BLaER1 treated with 17β-estradiol and CSF1 and Interleukin-3, amounts not matched to agents 10 nM and 100 nM (cell line): ENCODE measurements around the gene RAB27B.

ENCODE experiments used
- H3K27ac ChIP-seq, 11 experiments: shearing (Covaris generic); formaldehyde crosslinking; 2 replicates each; pipeline ENCODE4 v1.8.1; 2022
- H3K27me3 ChIP-seq, 11 experiments: shearing (Covaris generic); formaldehyde crosslinking; 2 replicates each; pipeline ENCODE4 v1.8.1; 2022
- H3K36me3 ChIP-seq, 11 experiments: shearing (Covaris generic); formaldehyde crosslinking; 2 replicates each; pipeline ENCODE4 v1.8.1; 2022
- H3K4me1 ChIP-seq, 10 experiments: shearing (Covaris generic); formaldehyde crosslinking; 2 replicates each; pipeline ENCODE4 v1.8.1; 2022
- H3K4me2 ChIP-seq, 11 experiments: shearing (Covaris generic); formaldehyde crosslinking; 2 replicates each; pipeline ENCODE4 v1.8.1; 2022
- H3K4me3 ChIP-seq, 10 experiments: shearing (Covaris generic); formaldehyde crosslinking; 2 replicates each; pipeline ENCODE4 v1.8.1; 2022
- H3K9ac ChIP-seq, 11 experiments: shearing (Covaris generic); formaldehyde crosslinking; 2 replicates each; pipeline ENCODE4 v1.8.1; 2022
- H3K9me3 ChIP-seq, 11 experiments: shearing (Covaris generic); formaldehyde crosslinking; replicated peaks in 1 of 11; 2 replicates each; pipeline ENCODE4 v1.8.1; 2022
- H4K20me1 ChIP-seq, 11 experiments: shearing (Covaris generic); formaldehyde crosslinking; 2 replicates each; pipeline ENCODE4 v1.8.1; 2022
- Cebpa-rat ChIP-seq, 11 experiments: shearing (Covaris generic); IDR thresholded peaks; 2 replicates each; pipeline ENCODE4 v1.8.1; 2022

The RAB27B gene, protein sequence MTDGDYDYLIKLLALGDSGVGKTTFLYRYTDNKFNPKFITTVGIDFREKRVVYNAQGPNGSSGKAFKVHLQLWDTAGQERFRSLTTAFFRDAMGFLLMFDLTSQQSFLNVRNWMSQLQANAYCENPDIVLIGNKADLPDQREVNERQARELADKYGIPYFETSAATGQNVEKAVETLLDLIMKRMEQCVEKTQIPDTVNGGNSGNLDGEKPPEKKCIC

DNA sequence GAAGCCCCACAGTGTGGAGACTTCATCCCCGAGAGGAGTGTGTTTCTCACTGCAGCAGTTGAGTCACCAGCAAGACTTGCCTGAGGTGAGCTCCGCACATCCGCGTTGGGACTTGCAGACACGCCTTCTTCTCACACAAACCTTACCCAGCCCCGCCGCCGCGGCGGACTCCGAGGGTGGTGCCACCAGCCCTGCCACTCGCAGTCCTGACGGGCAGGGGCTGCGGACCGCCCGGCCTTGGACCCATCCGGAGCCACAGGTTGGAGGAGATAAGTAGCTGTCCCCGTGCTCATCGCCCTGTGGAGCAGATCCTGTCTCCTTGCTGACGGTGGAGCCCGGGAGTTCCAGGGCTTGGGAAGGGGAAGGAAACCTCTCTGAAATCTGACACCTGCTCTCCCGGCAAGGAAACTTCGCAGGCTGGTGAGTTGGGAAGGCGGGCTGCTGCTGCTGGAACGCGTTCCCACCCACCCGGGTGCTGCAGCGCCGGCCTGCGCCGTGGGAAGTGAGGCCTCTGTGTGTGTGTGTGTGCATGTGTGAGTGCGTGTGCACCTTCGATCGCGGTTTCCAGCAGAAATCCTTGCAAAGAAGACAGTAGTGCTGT, at the start of gene RAB27B:
Gene RAB27B (plus strand): TSS at position 197 of the 601 bp plus-strand sequence. CDS start 49,109 bp downstream, outside the sequence.
- Histone ChIP-seq H3K36me3 (no peaks in the 10 kb centered on the region), H3K27ac (no peak within 1 kb of the TSS), H3K27me3 (no peaks in the 10 kb centered on the region), H3K4me3 (no peak within 1 kb of the TSS), H3K4me2 (no peak within 1 kb of the TSS), H3K4me1 (peaks cover 0 to 2% (median 0%) of the 10 kb centered on the region in 10 experiments; a peak in 3 of 20 replicates), H4K20me1 (no peaks in the 10 kb centered on the region), H3K9me3 (peaks cover 21 to 34% (median 27%) of the 10 kb centered on the region in 11 experiments), H3K9ac (no peak within 1 kb of the TSS)
- TF ChIP-seq Cebpa-rat (IDR thresholded peaks at IDR 0.05): no peak

DNA sequence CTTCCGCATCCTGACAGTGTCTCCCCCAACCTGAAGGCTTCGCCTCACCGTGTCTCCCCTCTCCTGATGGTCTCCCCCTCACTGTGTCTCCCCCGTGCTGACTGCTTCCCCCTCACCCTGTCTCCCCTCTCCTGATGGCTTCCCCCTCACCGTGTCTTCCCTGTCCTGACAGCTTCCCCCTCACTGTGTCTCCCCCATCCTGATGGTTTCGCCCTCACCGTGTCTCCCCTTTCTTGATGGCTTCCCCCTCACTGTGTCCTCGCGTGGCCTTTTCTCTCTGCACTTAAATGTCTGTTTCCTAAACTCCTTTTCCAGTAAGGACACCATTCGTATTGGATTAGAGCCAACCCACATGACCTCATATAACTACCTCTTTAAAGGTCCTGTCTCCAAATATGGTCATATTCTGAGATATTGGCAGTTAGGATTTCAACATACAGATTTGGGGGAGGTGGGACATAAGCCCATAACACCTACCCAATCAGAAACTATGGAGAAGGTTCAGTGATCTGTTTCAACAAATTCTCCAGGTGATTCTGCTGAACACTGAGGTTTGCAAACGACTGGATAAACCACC, 47.9 kb upstream of the RAB27B start:
- no peak overlapping the region for H3K9ac ChIP-seq
- H3K4me3 ChIP-seq: no peak overlapping the region
- peak overlapping the region in 6 of 11 experiments; percentile 13 to 47 (median 30); a peak in 8 of 22 replicates for H3K27ac ChIP-seq
- H3K27me3 ChIP-seq: peaks cover 0 to 3% (median 0%) of the 10 kb centered on the region in 11 experiments; a peak in 1 of 22 replicates
- no peak for TF ChIP-seq Cebpa-rat (IDR thresholded peaks at IDR 0.05)
- H3K4me1 ChIP-seq: peaks cover 28 to 38% (median 33%) of the 10 kb centered on the region in 10 experiments
- peaks cover 10 to 43% (median 24%) of the 10 kb centered on the region in 11 experiments; a peak in 20 of 22 replicates for H3K9me3 ChIP-seq
- H3K4me2 ChIP-seq: no peak overlapping the region; a peak in 1 of 22 replicates
- no peaks in the 10 kb centered on the region for H3K36me3 ChIP-seq
- no peaks in the 10 kb centered on the region for H4K20me1 ChIP-seq

GRCh38 chr18:54780970-54781369, 47.3 kb upstream of the RAB27B start:
- H3K9me3 ChIP-seq: peaks cover 10 to 43% (median 24%) of the 10 kb centered on the region in 11 experiments; a peak in 20 of 22 replicates
- H3K36me3 ChIP-seq: no peaks in the 10 kb centered on the region
- no peak overlapping the region for H3K27ac ChIP-seq
- H4K20me1 ChIP-seq: no peaks in the 10 kb centered on the region
- H3K9ac ChIP-seq: no peak overlapping the region
- no peak overlapping the region for H3K4me3 ChIP-seq
- H3K27me3 ChIP-seq: 0 out of 22 replicates have a peak, but pooled peaks cover 0 to 3% (median 0%) of the 10 kb centered on the region in 11 experiments
- H3K4me2 ChIP-seq: no peak overlapping the region
- peaks cover 26 to 38% (median 32%) of the 10 kb centered on the region in 10 experiments for H3K4me1 ChIP-seq
- no peak for TF ChIP-seq Cebpa-rat (IDR thresholded peaks at IDR 0.05)

- peaks cover 10 to 43% (median 24%) of the 10 kb centered on the region in 11 experiments; a peak in 20 of 22 replicates for H3K9me3 ChIP-seq
- no peak for TF ChIP-seq Cebpa-rat (IDR thresholded peaks at IDR 0.05)
- 0 out of 22 replicates have a peak, but pooled peaks cover 0 to 3% (median 0%) of the 10 kb centered on the region in 11 experiments for H3K27me3 ChIP-seq
- no peaks in the 10 kb centered on the region for H3K36me3 ChIP-seq
- H3K27ac ChIP-seq: no peak overlapping the region
- H3K9ac ChIP-seq: no peak overlapping the region
- peaks cover 26 to 37% (median 31%) of the 10 kb centered on the region in 10 experiments for H3K4me1 ChIP-seq
- no peaks in the 10 kb centered on the region for H4K20me1 ChIP-seq
- H3K4me2 ChIP-seq: no peak overlapping the region
- H3K4me3 ChIP-seq: no peak overlapping the region
Observed at GRCh38 chr18:54783139-54783538, 45.1 kb upstream of the RAB27B start.

GRCh38 chr18:54786206-54786605, 42.1 kb upstream of the RAB27B start:
- no peak for TF ChIP-seq Cebpa-rat (IDR thresholded peaks at IDR 0.05)
- H3K27ac ChIP-seq: peak overlapping the region in 1 of 11 experiments; percentile 8; a peak in 1 of 22 replicates
- peaks cover 34 to 42% (median 37%) of the 10 kb centered on the region in 10 experiments for H3K4me1 ChIP-seq
- peak overlapping the region in 10 of 11 experiments; percentile 6 to 73 (median 20); a peak in 11 of 22 replicates for H3K4me2 ChIP-seq
- H4K20me1 ChIP-seq: no peaks in the 10 kb centered on the region
- no peak overlapping the region for H3K9ac ChIP-seq
- H3K9me3 ChIP-seq: peaks cover 0 to 19% (median 8%) of the 10 kb centered on the region in 11 experiments; a peak in 13 of 22 replicates
- no peak overlapping the region for H3K4me3 ChIP-seq
- no peaks in the 10 kb centered on the region for H3K36me3 ChIP-seq
- H3K27me3 ChIP-seq: no peaks in the 10 kb centered on the region

DNA sequence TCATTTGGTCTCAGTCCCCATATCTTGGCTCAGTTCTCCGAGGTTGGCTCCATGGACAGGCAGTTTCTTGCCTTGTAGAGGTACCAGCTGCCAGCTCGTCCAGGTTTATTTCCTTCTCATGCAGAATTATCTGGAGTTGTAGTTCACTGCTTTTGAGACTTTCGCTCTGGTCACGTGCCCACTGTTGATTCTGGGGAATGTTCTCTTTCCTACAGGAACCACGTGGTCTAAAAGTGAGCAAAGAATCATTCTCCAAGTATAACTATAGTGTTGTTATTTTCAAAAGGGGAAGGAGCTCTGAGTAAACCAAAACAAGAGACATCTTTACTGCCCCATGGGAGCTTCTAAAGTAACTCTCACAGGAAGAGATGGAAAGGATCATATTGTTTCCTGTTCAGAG, 41.2 kb upstream of the RAB27B start:
- no peaks in the 10 kb centered on the region for H3K36me3 ChIP-seq
- H3K4me1 ChIP-seq: peaks cover 34 to 42% (median 37%) of the 10 kb centered on the region in 10 experiments
- H3K4me2 ChIP-seq: peak overlapping the region; percentile 51 to 87 (median 72)
- peak overlapping the region; percentile 13 to 77 (median 68); a peak in 21 of 22 replicates for H3K27ac ChIP-seq
- no peaks in the 10 kb centered on the region for H3K27me3 ChIP-seq
- no peak for TF ChIP-seq Cebpa-rat (IDR thresholded peaks at IDR 0.05)
- H3K4me3 ChIP-seq: no peak overlapping the region; a peak in 1 of 20 replicates
- peaks cover 4 to 25% (median 15%) of the 10 kb centered on the region in 11 experiments; a peak in 16 of 22 replicates for H3K9me3 ChIP-seq
- peak overlapping the region in 9 of 11 experiments; percentile 17 to 46 (median 32); a peak in 11 of 22 replicates for H3K9ac ChIP-seq
- H4K20me1 ChIP-seq: no peaks in the 10 kb centered on the region

- H3K27me3 ChIP-seq: no peaks in the 10 kb centered on the region
- no peaks in the 10 kb centered on the region for H4K20me1 ChIP-seq
- peak overlapping the region in 5 of 11 experiments; percentile 15 to 46 (median 34); a peak in 8 of 22 replicates for H3K9ac ChIP-seq
- H3K4me1 ChIP-seq: peaks cover 34 to 42% (median 37%) of the 10 kb centered on the region in 10 experiments
- H3K4me2 ChIP-seq: peak overlapping the region; percentile 51 to 87 (median 72)
- TF ChIP-seq Cebpa-rat (IDR thresholded peaks at IDR 0.05): no peak
- H3K36me3 ChIP-seq: no peaks in the 10 kb centered on the region
- no peak overlapping the region; a peak in 2 of 20 replicates for H3K4me3 ChIP-seq
- peak overlapping the region; percentile 6 to 77 (median 63); a peak in 21 of 22 replicates for H3K27ac ChIP-seq
- H3K9me3 ChIP-seq: peaks cover 4 to 26% (median 15%) of the 10 kb centered on the region in 11 experiments; a peak in 16 of 22 replicates
Observed at GRCh38 chr18:54787616-54788015, 40.7 kb upstream of the RAB27B start.

DNA sequence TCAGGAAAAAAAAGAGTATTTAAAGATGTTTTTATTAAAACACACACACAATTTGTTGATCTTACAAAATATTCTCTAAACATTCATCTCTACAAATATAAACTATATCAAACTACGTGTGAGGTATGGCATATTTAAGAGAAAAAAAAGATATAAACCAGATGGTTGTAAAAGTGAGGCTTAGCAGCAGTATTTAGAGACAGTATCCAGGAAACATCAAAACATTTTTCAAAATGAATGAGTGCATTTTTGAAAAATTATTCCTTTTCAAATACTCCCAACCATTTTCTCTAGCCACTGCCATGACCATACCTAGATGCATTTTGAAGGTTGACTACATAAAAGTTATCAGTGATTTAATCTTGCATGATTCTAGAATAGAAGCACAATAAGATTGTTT, 38.2 kb upstream of the RAB27B start:
- H3K36me3 ChIP-seq: no peaks in the 10 kb centered on the region
- H3K4me2 ChIP-seq: no peak overlapping the region
- H4K20me1 ChIP-seq: no peaks in the 10 kb centered on the region
- H3K9ac ChIP-seq: no peak overlapping the region
- no peak overlapping the region for H3K4me3 ChIP-seq
- peaks cover 37 to 45% (median 42%) of the 10 kb centered on the region in 10 experiments for H3K4me1 ChIP-seq
- no peak for TF ChIP-seq Cebpa-rat (IDR thresholded peaks at IDR 0.05)
- H3K27ac ChIP-seq: no peak overlapping the region
- peaks cover 0 to 13% (median 12%) of the 10 kb centered on the region in 11 experiments; a peak in 16 of 22 replicates for H3K9me3 ChIP-seq
- no peaks in the 10 kb centered on the region for H3K27me3 ChIP-seq

DNA sequence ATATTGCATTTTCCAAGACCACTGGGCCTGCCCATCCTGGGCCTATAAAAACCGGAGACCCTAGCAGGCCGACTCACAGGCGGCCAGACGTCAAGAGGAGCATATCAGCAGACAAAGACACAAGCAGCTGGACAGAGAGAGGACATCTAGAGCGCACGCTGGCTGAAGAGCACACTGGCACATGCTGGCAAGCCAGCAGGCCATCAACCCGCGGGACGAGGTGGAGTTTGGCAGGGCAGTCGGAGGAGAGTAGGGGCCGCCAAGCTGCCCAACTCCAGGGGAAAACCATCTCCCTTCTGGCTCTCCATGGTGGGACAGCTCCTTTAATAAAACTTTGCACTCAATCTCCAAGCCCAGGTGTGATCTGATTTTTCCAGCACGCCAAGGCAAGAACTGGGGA, 36.6 kb upstream of the RAB27B start:
- H3K9me3 ChIP-seq: peaks cover 0 to 20% (median 12%) of the 10 kb centered on the region in 11 experiments; a peak in 17 of 22 replicates
- peaks cover 29 to 36% (median 32%) of the 10 kb centered on the region in 10 experiments for H3K4me1 ChIP-seq
- H3K4me2 ChIP-seq: no peak overlapping the region
- H4K20me1 ChIP-seq: no peaks in the 10 kb centered on the region
- H3K9ac ChIP-seq: no peak overlapping the region
- H3K27ac ChIP-seq: no peak overlapping the region
- no peak for TF ChIP-seq Cebpa-rat (IDR thresholded peaks at IDR 0.05)
- H3K27me3 ChIP-seq: no peaks in the 10 kb centered on the region
- no peaks in the 10 kb centered on the region for H3K36me3 ChIP-seq
- H3K4me3 ChIP-seq: no peak overlapping the region
